Smooth muscle cell (in vitro differentiated cells): ENCODE results near the gene SLC5A5. TPM values are rescaled to one million over a fixed set of nuclear protein-coding genes. Genes with fewer than 3 reads are reported as not detected.
A peak's percentile ranks its signal among the peaks of the same experiment; 100 is the strongest.

Experiments used
- DNase-seq: peaks from one replicate; lab custom pipeline; 2025; ENCODE audit not compliant: unreplicated experiment; lab: John Stamatoyannopoulos, UW
- H2AFZ ChIP-seq: fragments of 200-600 bp; sonication (generic); 2 replicates; pipeline ENCODE4 v1.6.0; 2016; ENCODE audit warnings: antibody characterized with exemption, low read depth, mild to moderate bottlenecking
- H3F3A ChIP-seq: fragments of 200-600 bp; sonication (generic); 2 replicates; pipeline ENCODE4 v1.6.0; 2017; ENCODE audit warnings: antibody characterized with exemption, low read depth
- H3K27ac ChIP-seq: fragments of 200-600 bp; sonication (generic); 2 replicates; pipeline ENCODE4 v1.5.1; 2016; ENCODE audit warnings: low read depth, mild to moderate bottlenecking
- H3K27me3 ChIP-seq: fragments of 200-600 bp; sonication (generic); 2 replicates; pipeline ENCODE4 v1.6.1; 2016; ENCODE audit warnings: low read depth, mild to moderate bottlenecking
- H3K36me3 ChIP-seq: fragments of 200-600 bp; sonication (generic); 2 replicates; pipeline ENCODE4 v1.5.1; 2016; ENCODE audit warnings: low read depth
- H3K4me1 ChIP-seq: fragments of 200-600 bp; sonication (generic); 2 replicates; pipeline ENCODE4 v1.5.1; 2016; ENCODE audit warnings: low read depth
- H3K4me2 ChIP-seq: fragments of 200-600 bp; sonication (generic); 2 replicates; pipeline ENCODE4 v1.6.0; 2016; ENCODE audit warnings: mild to moderate bottlenecking
- H3K4me3 ChIP-seq: fragments of 200-600 bp; sonication (generic); 2 replicates; pipeline ENCODE4 v1.5.1; 2016; ENCODE audit warnings: mild to moderate bottlenecking
- H3K79me2 ChIP-seq: fragments of 200-600 bp; sonication (generic); 2 replicates; pipeline ENCODE4 v1.6.0; 2016; ENCODE audit warnings: low read depth, mild to moderate bottlenecking
- H3K9ac ChIP-seq: fragments of 200-600 bp; sonication (generic); 2 replicates; pipeline ENCODE4 v1.6.0; 2016; ENCODE audit warnings: low read depth
- H3K9me3 ChIP-seq: fragments of 200-600 bp; sonication (generic); replicated peaks from 2 replicates; pipeline ENCODE4 v1.5.1; 2016; ENCODE audit warnings: low read depth
- H4K20me1 ChIP-seq: fragments of 200-600 bp; sonication (generic); 2 replicates; pipeline ENCODE4 v1.6.0; 2016; ENCODE audit warnings: low read depth
- WGBS: methylation state at CpG from one replicate; pipeline ENCODE4 v1.1.7; 2016; ENCODE audit warnings: low lambda C conversion rate; 5-methylcytosine and 5-hydroxymethylcytosine counted together
- polyA plus RNA-seq: library from polyadenylated mRNA; unstranded; fragments of >200 nt; fragmentation: Nextera tagmentation; extraction: Ambion mirVana; gene quantifications from 2 replicates; pipeline ENCODE4 v1.2.1, GENCODE V29; 2016
- total RNA-seq: library from RNA; depleted of rRNA; stranded (reverse); fragments of >200 nt; gene quantifications from 2 replicates; pipeline ENCODE4 v1.2.3, GENCODE V29; 2014
- TF ChIP-seq, protein P1 (sequence below): fragments of 200-600 bp; sonication (generic); IDR thresholded peaks from 2 replicates; pipeline ENCODE4 v1.5.1; 2017; ENCODE audit warnings: borderline replicate concordance, mild to moderate bottlenecking, antibody characterized with exemption; ENCODE audit not compliant: insufficient read depth, poor library complexity, severe bottlenecking

Gene SLC5A5
- total and polyA plus RNA-seq, 2 experiments from 2014 or later = not detected

DNA sequence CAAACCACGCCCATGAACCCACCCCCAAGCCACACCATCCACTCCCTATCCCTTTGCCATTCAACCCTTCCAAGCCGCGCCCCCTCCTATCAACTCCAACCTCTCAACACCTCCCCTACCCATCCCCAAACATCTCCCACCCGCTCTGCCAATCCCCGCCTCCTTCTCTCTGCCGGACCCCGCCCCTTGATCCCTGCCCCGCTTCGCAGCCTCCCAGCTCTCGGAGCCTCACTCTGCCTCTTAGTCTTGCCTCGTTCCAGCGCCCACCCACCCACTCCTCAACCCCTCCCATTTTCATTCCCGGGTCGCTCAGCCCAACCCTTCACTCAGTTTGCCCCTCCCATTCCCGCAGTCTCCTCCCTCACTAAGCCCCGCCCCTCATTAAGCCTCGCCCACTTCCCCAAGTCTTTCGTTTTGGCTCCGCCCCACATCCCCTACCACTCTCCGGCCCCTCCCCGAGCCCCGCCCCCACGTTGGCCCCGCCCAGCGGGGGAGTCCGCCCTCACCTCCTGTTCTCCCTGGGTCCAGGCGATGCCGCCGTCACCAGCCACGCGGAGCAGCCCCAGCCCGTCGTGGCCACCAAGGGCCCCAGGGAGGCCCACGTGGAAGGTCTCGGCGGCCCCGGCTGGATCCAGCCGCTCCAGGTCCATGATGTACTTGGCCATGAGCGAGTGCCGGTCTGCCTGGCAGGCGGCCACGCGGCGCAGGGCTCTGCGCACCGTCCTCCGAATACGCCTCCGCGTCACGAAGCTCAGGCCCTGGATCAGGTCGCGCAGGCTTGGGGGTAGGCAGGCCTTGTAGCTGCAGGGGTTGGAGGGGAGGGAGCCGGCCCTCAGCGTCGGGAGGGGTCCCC is 29.7 kb upstream of the SLC5A5 start:
- no peaks in the 10 kb centered on the region for H4K20me1 ChIP-seq
- WGBS = 7% methylated on average over 39 of the region's 56 CpGs
- no peaks in the 10 kb centered on the region for H3F3A ChIP-seq
- no peaks in the 10 kb centered on the region for H3K9me3 ChIP-seq
- H3K4me2 ChIP-seq = peak overlapping the region; percentile 80
- H3K4me1 ChIP-seq = peaks cover 8% of the 10 kb centered on the region
- no peaks in the 10 kb centered on the region for H3K79me2 ChIP-seq
- H2AFZ ChIP-seq = peak overlapping the region; percentile 44
- no peak overlapping the region for H3K27ac ChIP-seq
- H3K4me3 ChIP-seq = peak overlapping the region; percentile 36
- H3K36me3 ChIP-seq = no peaks in the 10 kb centered on the region
- DNase-seq = peak; percentile 81
- TF ChIP-seq, protein P1, sequence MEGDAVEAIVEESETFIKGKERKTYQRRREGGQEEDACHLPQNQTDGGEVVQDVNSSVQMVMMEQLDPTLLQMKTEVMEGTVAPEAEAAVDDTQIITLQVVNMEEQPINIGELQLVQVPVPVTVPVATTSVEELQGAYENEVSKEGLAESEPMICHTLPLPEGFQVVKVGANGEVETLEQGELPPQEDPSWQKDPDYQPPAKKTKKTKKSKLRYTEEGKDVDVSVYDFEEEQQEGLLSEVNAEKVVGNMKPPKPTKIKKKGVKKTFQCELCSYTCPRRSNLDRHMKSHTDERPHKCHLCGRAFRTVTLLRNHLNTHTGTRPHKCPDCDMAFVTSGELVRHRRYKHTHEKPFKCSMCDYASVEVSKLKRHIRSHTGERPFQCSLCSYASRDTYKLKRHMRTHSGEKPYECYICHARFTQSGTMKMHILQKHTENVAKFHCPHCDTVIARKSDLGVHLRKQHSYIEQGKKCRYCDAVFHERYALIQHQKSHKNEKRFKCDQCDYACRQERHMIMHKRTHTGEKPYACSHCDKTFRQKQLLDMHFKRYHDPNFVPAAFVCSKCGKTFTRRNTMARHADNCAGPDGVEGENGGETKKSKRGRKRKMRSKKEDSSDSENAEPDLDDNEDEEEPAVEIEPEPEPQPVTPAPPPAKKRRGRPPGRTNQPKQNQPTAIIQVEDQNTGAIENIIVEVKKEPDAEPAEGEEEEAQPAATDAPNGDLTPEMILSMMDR = no peak
- H3K27me3 ChIP-seq = peaks cover 6% of the 10 kb centered on the region
- H3K9ac ChIP-seq = no peak overlapping the region

DNA sequence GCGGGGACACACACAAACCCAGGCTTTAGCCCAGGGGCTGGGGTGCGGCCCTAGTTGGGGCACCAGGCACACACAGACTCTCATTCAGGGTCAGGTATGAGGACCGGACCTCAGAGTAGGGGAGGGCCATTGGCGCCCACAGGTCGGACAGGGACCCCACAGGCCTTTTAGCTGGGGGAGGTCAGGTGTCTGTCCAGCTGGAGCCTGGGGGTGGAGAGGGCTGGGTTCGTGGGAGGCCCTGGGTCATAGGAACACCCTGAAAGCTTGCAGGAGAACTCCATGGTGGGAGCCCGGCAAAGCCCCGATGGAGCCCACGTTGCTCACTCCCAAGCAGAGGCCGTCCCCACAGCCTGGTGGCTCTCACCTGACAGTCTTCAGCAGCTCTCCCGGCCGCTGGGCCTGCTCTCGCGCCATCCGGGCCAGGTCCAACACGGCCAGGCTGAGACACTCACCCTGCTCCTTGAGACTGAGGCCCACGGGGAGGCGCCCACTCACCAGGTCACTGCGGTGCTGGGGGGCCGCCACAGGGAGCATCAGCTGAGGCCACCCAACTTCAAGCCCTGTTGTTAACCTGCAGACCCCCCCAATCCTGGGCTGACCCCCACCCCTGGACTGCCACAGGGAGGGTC is 29.0 kb upstream of the SLC5A5 start:
- H3K27ac ChIP-seq = no peak overlapping the region
- H3K27me3 ChIP-seq = peaks cover 6% of the 10 kb centered on the region
- H3K79me2 ChIP-seq = no peaks in the 10 kb centered on the region
- no peaks in the 10 kb centered on the region for H4K20me1 ChIP-seq
- H3K4me1 ChIP-seq = peaks cover 9% of the 10 kb centered on the region
- no peaks in the 10 kb centered on the region for H3K36me3 ChIP-seq
- peak overlapping the region; percentile 44 for H2AFZ ChIP-seq
- no peaks in the 10 kb centered on the region for H3K9me3 ChIP-seq
- H3F3A ChIP-seq = no peaks in the 10 kb centered on the region
- H3K4me2 ChIP-seq = peak overlapping the region; percentile 75
- DNase-seq = no peak
- peak overlapping the region; percentile 21 for H3K4me3 ChIP-seq
- H3K9ac ChIP-seq = no peak overlapping the region
- TF ChIP-seq, protein P1 = no peak
- WGBS = 78% methylated on average over 16 of the region's 20 CpGs

DNA sequence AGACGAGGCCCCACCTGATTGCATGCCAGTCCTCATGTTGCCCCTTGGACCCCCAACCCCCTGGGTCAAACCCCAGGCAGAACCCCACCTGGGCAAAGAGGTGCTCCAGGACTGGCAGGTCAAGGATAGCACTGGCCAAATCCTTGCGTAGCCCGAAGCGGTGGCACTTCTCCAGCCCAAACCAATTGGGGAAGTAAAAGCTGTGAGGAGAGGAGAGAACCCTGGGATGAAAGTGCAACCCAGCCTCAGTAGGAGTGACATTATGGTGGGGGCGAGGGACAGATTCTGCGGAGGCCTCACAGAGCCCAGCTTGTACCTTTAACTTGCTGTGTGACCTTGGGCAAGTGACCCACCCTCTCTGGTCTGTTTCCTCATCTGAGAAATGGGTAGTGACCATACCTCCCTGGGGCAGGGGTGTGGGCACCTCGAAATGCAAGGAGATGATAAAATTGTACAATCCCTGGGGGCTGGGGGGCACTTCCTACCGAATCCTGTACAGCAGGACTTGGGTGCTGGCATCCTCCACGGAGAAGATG is 28.4 kb upstream of the SLC5A5 start:
- no peak overlapping the region for H3K9ac ChIP-seq
- no peak for DNase-seq
- TF ChIP-seq, protein P1 = no peak
- no peaks in the 10 kb centered on the region for H3K79me2 ChIP-seq
- WGBS = 93% methylated on average over 9 of the region's 9 CpGs
- no peaks in the 10 kb centered on the region for H3K9me3 ChIP-seq
- no peak overlapping the region for H3K27ac ChIP-seq
- H3K4me1 ChIP-seq = peaks cover 14% of the 10 kb centered on the region
- H3K36me3 ChIP-seq = no peaks in the 10 kb centered on the region
- H3K4me2 ChIP-seq = no peak overlapping the region
- peaks cover 6% of the 10 kb centered on the region for H3K27me3 ChIP-seq
- no peak overlapping the region for H3K4me3 ChIP-seq
- H4K20me1 ChIP-seq = no peaks in the 10 kb centered on the region
- H2AFZ ChIP-seq = no peak overlapping the region
- H3F3A ChIP-seq = no peaks in the 10 kb centered on the region
